GM13977 (cell line): ENCODE results near the gene PLIN5.

Experiments used
- DNase-seq: peaks from one replicate; pipeline ENCODE4 v3.0.0; 2012; ENCODE audit warnings: low spot score
- in situ Hi-C: fragments of 300-500 bp; cut with MboI; formaldehyde crosslinking; loops from one replicate; pipeline ENCODE4 v1.12.0; 2022; ENCODE audit warnings: low sequenced_read_pairs, low pct_unique_long_range_greater_than_20kb, mixed read lengths, inconsistent platforms; ENCODE audit not compliant: unreplicated experiment
- TF ChIP-seq, protein P1 (sequence below): IDR thresholded peaks from 2 replicates; pipeline ENCODE4 v1.5.1; 2012; ENCODE audit warnings: mild to moderate bottlenecking, control low read depth; ENCODE audit not compliant: insufficient read depth; ENCODE audit errors: extremely low read depth, missing control alignments

Gene PLIN5

DNA sequence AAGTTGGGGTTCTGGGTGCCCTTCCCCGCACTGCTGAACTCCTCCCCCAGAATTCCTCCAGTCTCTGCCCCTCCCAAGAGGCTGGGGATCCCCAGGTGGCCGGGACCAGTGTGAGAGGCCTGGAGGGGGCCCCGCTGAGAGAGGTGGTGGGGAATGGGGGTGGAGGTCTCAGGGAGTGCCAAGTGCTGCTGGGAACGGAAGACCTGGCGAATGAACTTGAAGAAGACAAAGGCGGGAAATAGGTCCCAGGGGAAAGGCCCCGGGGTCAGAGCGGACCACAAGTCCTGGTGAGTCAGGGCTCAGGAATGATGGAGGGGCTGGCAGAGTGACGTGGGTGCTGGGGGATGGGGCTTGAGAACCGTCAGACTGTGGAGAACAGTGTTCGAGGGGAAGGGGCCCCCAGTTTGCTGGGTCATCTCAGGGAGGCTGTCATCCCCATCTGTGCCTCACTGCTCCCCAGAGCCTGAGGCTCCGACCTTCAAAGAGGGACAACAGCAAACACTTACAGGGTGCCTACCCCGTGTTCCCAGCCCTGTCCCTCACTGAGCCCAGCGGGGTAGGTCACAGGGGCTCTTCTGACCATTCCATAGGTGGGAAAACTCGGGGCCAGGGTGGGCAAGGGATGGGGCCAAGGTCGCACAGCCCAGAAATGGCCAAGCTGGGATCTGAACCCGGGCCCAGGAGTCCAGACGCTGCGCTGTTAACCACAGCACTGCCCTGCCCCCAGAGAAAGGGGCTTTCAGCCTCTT lies 40.4 kb upstream of the PLIN5 start:
- DNase-seq, result no peak
- TF ChIP-seq, protein P1, sequence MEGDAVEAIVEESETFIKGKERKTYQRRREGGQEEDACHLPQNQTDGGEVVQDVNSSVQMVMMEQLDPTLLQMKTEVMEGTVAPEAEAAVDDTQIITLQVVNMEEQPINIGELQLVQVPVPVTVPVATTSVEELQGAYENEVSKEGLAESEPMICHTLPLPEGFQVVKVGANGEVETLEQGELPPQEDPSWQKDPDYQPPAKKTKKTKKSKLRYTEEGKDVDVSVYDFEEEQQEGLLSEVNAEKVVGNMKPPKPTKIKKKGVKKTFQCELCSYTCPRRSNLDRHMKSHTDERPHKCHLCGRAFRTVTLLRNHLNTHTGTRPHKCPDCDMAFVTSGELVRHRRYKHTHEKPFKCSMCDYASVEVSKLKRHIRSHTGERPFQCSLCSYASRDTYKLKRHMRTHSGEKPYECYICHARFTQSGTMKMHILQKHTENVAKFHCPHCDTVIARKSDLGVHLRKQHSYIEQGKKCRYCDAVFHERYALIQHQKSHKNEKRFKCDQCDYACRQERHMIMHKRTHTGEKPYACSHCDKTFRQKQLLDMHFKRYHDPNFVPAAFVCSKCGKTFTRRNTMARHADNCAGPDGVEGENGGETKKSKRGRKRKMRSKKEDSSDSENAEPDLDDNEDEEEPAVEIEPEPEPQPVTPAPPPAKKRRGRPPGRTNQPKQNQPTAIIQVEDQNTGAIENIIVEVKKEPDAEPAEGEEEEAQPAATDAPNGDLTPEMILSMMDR, result no peak
- in situ Hi-C loops, result loop anchor here (10.0 kb wide), 1 partner anchor 49 kb away; no protein-coding TSS in a partner anchor

DNA sequence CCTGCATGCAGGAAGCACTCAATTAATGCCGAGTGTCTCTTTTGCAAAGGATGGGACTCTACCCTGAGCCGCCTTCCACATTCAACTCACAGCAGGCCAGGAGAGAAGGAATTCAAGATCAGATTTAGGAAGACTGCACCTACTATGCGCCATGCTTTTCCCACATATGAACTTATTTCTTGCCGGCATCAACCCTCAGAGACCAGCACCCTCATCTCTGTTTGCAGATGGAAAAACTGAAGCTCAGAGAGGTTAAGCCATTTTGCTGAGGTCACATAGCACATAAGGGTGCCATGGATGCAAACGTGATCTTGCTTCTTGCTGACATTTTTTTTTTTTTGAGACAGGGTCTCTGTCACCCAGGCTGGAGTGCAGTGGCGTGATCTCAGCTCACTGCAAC lies 38.7 kb upstream of the PLIN5 start:
- DNase-seq, result no peak
- in situ Hi-C loops, result loop anchor here (10.0 kb wide), 1 partner anchor 51 kb away; no protein-coding TSS in a partner anchor
- TF ChIP-seq, protein P1, result no peak

DNA sequence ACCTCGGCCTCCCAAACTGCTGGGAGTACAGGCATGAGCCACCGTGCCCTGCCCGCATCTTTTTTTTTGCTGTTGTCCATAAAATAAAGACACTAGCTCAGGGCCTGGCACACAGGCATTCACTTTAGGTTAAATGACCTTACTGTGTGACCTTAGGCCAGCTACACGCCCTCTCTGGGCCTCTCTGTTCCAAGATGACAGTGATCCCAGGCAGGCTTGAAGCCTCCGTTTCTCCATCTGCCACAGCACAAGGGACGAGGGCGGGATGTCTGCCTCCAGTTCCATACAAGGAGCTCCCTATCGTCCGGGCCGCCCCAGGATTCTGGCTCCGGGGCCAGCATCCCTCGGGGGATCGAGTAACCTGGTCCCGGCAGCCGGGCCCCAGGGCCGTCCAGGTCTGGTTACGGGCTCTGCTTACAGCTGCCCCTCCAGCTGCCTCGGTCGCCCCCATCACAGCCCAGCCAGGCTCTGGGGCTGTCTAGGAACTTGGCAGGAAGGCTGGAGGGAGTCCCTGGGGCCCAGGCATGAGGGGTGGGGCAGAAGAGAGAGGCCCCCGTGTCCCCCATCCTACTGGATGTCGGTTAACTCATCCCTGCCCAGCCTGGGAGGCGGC lies 36.4 kb upstream of the PLIN5 start:
- TF ChIP-seq, protein P1, result no peak
- in situ Hi-C loops, result loop anchor here (10.0 kb wide), 1 partner anchor 53 kb away; no protein-coding TSS in a partner anchor
- DNase-seq, result no peak

DNA sequence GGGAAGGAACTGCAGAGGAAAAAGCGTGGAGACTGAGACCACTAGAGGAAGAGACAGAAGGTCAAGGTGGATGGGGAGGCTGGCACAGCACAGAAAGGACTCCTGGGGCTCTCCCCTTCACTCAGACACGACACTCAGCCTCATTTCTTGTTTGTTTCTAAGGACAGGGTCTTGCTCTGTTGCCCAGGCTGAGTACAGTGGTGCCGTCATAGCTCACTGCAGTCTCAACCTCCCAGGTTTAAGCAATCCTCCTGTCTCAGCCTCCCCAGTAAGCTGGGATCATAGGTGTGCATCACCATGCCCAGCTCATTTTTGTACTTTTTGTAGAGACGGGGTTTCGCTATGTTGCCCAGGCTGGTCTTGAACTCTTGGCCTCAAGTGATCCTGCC lies 35.9 kb upstream of the PLIN5 start:
- in situ Hi-C loops, result loop anchor here (10.0 kb wide), 1 partner anchor 54 kb away; no protein-coding TSS in a partner anchor
- TF ChIP-seq, protein P1, result no peak
- no peak for DNase-seq

DNA sequence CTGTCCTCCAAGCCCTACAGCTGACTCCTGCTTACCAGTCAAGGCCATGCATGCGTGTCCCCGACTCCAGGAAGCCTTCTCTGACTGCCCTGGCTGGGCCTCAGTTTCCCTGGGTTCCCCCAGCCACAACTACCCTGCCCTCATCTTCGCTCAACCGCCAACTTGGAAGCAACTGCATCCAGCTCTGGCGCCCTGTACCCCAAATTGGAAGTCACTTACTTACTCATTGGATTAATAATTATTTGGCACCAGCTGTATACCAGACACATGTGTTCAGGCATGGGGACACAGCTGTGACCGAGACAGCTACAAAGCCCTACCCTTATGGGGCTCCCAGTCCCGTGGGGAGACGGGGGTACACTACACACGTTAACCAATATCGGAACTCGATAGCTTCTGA lies 35.4 kb upstream of the PLIN5 start:
- in situ Hi-C loops, result loop anchor here (10.0 kb wide), 1 partner anchor 54 kb away; no protein-coding TSS in a partner anchor
- TF ChIP-seq, protein P1, result no peak
- DNase-seq, result no peak

DNA sequence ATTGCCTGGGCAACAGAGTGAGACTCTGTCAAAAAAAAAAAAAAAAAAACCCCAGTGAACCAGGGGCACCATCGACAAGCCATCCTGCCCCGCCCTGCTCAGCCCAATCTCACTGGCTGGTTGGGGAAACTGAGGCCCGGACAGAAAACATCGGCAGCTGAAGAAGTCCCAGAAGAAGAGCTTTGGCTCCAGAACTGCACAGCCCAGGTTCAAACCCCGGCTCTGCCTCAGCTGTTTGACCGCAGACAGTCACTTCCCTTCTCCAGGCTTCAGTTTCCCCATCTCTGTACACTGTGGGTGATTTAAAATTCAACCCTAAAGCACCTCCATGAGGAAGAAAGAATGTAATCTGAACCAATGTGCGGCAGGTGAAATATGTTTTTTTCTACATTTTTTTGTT lies 33.9 kb upstream of the PLIN5 start:
- DNase-seq, result no peak
- in situ Hi-C loops, result no loop called here
- TF ChIP-seq, protein P1, result no peak
